GM19239 (cell line): ENCODE results near the gene APOBEC3C.
A peak's percentile ranks its signal among the peaks of the same experiment; 100 is the strongest.
"Not testable (repeated sequence)": the region's sequence is repeated elsewhere in the genome, so short reads cannot be mapped to it uniquely, and the experiment has no call there.

ENCODE experiments used
- DNase-seq: peaks from one replicate; pipeline ENCODE4 v3.0.0; 2011; ENCODE audit warnings: low spot score; ENCODE audit not compliant: insufficient read length
- FAIRE-seq: peaks from 2 replicates; lab custom pipeline; 2011; peaks lifted over from hg19 to GRCh38; lab: Jason Lieb, UNC

The APOBEC3C gene

DNA sequence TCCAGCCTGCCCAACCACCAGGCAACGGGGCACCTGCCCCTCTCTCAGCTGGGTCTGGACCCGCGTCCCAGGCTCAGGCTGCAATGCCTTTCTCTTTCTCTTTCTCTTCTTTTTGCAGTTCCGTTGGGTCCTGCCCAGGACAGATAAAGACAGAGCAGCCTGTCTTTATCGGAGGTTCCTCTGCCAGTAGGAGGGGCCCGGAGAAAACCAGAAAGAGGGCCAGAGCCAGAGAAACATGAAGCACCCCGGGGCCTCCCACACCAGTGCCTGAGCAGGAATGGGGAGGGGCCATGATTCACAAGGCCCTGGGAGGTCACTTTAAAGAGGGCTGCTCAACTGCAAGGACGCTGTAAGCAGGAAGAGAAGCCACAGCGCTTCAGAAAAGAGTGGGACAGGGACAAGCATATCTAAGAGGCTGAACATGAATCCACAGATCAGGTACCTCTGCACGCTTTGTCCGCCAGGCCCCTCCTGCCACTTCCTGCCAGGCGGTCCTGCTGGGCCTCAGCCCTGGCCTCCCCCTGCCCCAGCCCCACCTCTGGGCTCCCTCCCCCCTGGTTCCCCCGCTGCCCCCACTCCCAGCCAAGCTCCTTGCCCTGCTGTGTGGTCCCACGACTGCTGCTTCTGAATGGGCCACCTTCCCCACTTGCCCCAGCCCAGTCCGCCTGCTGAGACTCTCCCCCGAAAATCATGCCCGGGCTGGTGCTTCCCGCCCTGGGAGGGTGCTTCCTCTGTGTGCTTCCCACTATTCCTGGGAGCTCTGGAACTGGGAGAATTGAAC lies at the start of gene APOBEC3C:
APOBEC3C (plus strand) TSS at position 316 of the 781 bp plus-strand sequence; CDS start at position 422, 106 bp downstream.
- FAIRE-seq (peak; percentile 100), DNase-seq (peak; percentile 69)

DNA sequence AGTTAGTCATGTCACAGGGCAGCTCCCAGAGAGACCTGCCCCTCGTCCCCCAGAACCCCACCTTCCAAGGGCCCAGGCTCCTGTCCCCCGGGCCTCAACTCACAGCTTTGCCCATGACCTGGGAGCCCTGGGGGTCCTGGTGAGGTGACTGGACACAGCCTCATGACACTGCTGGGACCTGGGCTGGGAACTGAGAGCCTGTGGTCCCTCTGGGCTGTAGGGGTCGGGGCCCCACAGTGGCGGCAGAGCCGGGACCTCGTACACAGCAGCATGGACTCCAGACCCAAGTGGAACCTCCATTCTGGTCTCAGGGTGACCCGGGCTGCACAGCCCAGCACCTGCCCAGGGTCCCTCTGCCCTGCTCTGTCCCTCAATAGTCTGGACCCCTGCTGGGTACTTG lies 49.8 kb upstream of the APOBEC3C start:
- DNase-seq (no peak), FAIRE-seq (no peak)

GRCh38 chr22:38964989-38965388 lies 49.1 kb upstream of the APOBEC3C start:
- FAIRE-seq (no peak), DNase-seq (no peak)

- no peak for FAIRE-seq
- no peak for DNase-seq
These were observed 48.3 kb upstream of the APOBEC3C start for GRCh38 chr22:38965614-38966379.

- DNase-seq (no peak), FAIRE-seq (no peak)
These were observed 47.7 kb upstream of the APOBEC3C start for GRCh38 chr22:38966380-38966702.

DNA sequence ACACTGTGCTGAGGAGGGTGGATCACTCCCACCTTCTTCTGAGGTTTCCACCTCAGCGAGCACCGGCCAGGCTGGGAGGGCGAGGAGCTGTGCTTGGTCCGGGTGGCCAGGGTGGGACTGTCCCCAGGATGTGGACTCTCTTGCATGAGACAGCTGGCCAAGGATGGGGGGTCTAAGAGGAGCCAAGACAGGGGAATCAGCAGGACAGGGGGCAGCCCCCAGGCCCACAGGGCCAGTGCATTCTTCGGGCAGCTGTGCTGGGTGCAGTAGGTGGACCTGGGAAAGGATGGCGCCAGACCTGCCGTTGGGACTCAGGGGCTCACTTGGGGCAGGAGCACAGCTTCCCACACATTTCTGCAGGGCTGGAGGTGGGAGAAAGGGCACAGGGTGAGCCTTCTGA lies 47.1 kb upstream of the APOBEC3C start:
- DNase-seq (no peak), FAIRE-seq (no peak)

- DNase-seq (no peak), FAIRE-seq (peak; percentile 66)
These were observed 46.3 kb upstream of the APOBEC3C start for GRCh38 chr22:38967451-38968450.

GRCh38 chr22:38968801-38969200 lies 45.3 kb upstream of the APOBEC3C start:
- DNase-seq (no peak), FAIRE-seq (peak; percentile 26)

- no peak for FAIRE-seq
These were observed 43.5 kb upstream of the APOBEC3C start for GRCh38 chr22:38970551-38970950.

GRCh38 chr22:38971202-38971601 lies 42.9 kb upstream of the APOBEC3C start:
- FAIRE-seq (no peak), DNase-seq (no peak)

More at GRCh38 chr22:38970551-38970950, 43.5 kb upstream of the APOBEC3C start:
- DNase-seq, result no peak

GRCh38 chr22:38971791-38972190 lies 42.3 kb upstream of the APOBEC3C start:
- no peak for DNase-seq
- no peak for FAIRE-seq

DNA sequence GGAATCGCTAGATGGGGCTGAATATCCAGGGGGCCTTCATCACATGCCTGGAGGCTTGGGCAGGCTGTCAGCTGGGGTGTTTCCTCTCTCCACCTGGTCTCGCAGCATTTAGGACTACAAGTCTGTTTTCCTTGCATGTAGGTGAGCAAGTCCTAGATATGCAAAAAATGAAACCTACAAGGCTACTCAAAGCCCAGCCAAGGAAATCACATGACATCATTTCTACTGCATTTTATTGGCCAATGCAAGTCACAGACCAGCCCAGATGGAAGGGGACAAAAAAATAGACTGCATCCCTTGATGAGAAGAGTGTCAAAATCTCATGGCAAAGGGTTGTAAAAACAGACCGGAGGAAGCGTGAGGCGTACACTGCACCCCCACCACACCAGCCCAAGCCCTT lies 41.5 kb upstream of the APOBEC3C start:
- FAIRE-seq, result no peak

DNA sequence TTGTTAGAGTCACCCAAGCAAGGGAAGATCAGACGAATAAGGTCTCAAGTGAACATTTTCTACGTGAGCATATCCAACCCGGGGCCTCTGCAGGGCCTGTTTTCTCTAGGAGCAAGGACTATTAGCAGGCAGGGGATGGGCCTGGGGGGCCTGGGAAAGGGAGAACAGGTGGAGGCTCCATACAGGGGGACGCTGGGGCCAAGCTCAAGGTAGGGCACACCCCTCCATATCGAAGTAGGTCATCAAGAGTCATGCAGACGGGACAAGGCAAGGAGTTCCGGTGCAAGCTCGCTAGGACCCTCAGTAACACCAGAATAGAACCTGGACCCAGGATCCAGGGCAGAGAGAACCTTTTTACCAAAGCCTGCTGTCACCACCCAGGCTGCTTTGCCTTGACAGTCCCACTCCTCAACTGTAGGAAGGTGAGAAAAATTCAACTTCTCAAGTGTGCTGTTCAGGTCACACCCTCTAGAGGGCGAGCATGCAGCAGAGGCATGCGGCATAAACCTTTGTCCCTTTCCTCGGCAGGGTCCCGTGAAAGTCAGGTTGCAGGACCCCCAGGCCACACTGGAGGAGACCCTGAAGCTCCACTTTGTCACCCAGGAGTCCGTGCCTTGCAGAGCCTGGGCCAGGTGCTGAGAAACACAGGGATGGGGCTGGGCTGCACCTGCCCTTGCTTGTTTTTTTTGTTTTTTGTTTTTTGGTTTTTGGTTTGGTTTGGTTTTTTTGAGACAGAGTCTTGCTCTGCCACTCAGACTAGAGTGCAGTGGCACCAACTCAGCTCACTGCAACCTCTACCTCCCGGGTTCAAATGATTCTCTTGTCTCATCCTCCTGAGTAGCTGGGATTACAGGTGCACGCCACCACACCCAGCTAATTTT lies 40.5 kb upstream of the APOBEC3C start:
- peak; percentile 80 for FAIRE-seq
- DNase-seq, result peak; percentile 72

More for the DNA sequence above, 41.5 kb upstream of the APOBEC3C start:
- no peak for DNase-seq

GRCh38 chr22:38974170-38974825 lies 39.8 kb upstream of the APOBEC3C start:
- FAIRE-seq, result no peak
- DNase-seq, result no peak

DNA sequence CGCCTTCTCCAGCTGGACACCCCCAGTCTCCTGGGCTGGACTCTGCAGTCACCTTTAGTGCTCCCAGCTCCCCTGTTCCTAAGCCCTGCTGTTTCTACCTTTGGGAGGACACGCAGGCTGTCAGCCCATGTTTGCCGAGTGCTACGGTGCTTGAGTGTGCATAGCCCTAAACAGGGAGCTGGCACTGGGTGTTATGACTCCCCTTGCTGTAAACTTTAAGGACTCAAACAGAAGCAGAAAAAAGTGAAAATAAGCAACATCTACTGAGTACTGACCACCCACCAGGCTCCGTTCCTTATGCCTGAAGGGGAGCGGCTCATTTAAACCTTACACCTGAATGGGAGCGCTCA lies 39.3 kb upstream of the APOBEC3C start:
- no peak for DNase-seq

DNA sequence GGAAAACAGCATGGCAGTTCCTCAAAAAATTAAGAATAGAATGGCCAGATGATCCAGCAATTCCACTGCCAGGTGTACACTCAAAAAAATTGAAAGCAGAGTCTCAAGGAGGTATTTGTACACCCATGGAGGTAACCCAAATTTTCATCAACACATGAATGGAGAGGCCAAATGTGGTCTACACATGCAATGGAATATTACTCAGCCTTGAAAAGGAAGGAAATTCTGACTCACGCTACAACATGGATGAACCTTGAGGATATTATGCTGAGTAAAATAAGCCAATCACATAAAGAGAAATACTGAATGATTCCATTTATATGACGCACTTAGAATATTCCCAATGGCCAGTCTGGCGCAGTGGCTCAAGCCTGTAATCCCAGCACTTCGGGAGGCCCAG lies 36.8 kb upstream of the APOBEC3C start:
- not testable (repeated sequence) for DNase-seq, FAIRE-seq

More for the DNA sequence above, 39.3 kb upstream of the APOBEC3C start:
- no peak for FAIRE-seq

DNA sequence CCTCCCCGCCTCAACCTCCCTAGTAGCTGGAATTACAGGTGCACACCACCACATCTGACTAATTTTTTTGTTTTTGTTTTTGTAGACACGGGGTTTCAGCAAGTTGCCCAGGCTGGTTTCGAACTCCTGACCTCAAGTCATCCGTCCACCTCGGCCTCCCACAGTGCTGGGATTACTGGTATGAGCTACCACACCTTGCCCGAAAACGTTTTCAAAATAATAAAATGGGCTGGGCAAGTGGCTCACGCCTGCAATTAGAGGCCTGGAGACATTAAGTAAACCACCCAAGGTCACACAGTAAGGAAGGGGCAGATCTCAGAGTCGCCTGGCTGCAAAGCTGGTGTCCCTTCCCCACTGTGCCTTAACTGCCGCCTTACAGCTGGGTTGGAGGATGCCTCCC lies 33.5 kb upstream of the APOBEC3C start:
- DNase-seq, FAIRE-seq: not testable (repeated sequence)

DNA sequence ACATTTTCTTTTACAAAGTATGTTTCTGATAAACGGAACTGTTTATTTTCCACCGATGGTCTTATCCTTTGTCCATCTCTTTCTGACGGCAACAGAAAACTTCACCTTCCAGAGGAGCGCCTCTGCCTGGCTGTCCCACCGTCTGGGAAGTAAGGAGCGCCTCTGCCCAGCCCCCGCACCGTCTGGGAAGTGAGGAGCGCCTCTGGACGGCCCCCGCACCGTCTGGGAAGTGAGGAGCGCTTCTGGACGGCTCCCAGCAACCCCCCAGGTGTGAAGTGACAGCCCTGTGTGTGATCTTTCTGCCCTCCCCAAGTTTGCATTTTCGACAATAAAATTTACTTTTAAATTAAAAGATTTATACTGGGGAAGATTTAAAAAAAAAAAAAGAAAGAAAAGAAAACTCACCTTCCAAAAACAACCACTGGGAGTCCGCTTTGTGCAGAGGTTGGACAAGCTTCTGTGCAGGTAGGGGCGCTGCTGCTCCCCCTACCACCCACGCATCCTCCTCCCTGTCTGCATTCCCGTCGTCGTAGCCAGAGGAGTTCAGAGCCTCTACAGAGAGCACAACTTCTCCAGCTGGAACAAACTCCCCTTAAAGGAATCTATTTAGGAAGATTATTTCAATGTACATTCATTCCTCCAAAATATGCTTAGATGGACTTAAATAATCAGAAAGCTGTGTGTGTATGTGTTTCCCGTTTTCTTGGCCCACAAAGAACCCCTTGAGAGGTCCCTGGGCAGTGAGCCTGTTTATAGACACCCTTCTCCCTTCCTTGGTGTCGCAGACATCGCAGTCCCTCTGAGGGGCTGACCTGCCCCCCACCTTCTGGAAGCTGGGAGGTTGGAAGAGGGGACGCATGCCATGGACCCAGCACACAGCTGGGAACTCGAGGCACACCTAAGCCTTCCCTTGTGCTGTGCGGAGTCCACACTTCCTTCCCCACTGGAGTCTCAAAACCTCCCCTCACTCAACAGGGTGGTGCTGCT lies 32.8 kb upstream of the APOBEC3C start:
- FAIRE-seq (peak; percentile 37), DNase-seq (no peak)
